D721Med (cell line): ENCODE results near the gene RC3H2.
"Not testable (repeated sequence)": the region's sequence is repeated elsewhere in the genome, so short reads cannot be mapped to it uniquely, and the experiment has no call there.

ENCODE experiments used
- DNase-seq: peaks from one replicate; pipeline ENCODE4 v3.0.0; 2011; ENCODE audit warnings: low spot score; ENCODE audit not compliant: insufficient read length
- FAIRE-seq: peaks from 2 replicates; lab custom pipeline; 2011; peaks lifted over from hg19 to GRCh38; lab: Jason Lieb, UNC
- CTCF ChIP-seq: IDR thresholded peaks from 2 replicates; pipeline ENCODE4 v1.5.1; 2012; ENCODE audit warnings: mild to moderate bottlenecking, control low read depth; ENCODE audit not compliant: insufficient read depth; ENCODE audit errors: missing control alignments

The RC3H2 gene

GRCh38 chr9:122860319-122861142 lies 44.6 kb downstream of the RC3H2 start:
- DNase-seq, result no peak
- FAIRE-seq, result no peak
- TF ChIP-seq CTCF, result no peak

- FAIRE-seq, result no peak
- TF ChIP-seq CTCF, result no peak
Observed at GRCh38 chr9:122857815-122858214, 47.3 kb downstream of the RC3H2 start.

GRCh38 chr9:122852085-122852786 lies 52.9 kb downstream of the RC3H2 start:
- not testable (repeated sequence) for FAIRE-seq, DNase-seq

More at GRCh38 chr9:122857815-122858214, 47.3 kb downstream of the RC3H2 start:
- DNase-seq, result no peak

GRCh38 chr9:122848256-122848943 lies 56.8 kb downstream of the RC3H2 start:
- DNase-seq (no peak), FAIRE-seq (no peak)
- no peak for TF ChIP-seq CTCF

- FAIRE-seq (no peak), DNase-seq (no peak)
- TF ChIP-seq CTCF, result no peak
Observed at GRCh38 chr9:122846371-122846940, 58.7 kb downstream of the RC3H2 start.

GRCh38 chr9:122845116-122845515 lies 60.0 kb downstream of the RC3H2 start:
- FAIRE-seq, result no peak
- TF ChIP-seq CTCF, result no peak
- DNase-seq, result no peak

GRCh38 chr9:122844137-122844536 lies 61.0 kb downstream of the RC3H2 start:
- DNase-seq, result no peak
- no peak for TF ChIP-seq CTCF
- no peak for FAIRE-seq
